Muscle layer of colon (tissue), 2 donors: ENCODE data around the gene DIS3L2.
"Not testable (repeated sequence)": the region's sequence is repeated elsewhere in the genome, so short reads cannot be mapped to it uniquely, and the experiment has no call there.

ENCODE experiments used
- H3K27ac ChIP-seq: one replicate; pipeline ENCODE4 v1.7.0; 2013; ENCODE audit warnings: low read depth, mild to moderate bottlenecking, low read length, moderate library complexity
- H3K27me3 ChIP-seq, 2 donors: one replicate each; pipeline ENCODE4 v1.7.0; 2013; ENCODE audit warnings: low read length in 2 of 2, mild to moderate bottlenecking in 2 of 2; ENCODE audit not compliant: insufficient read depth in 2 of 2, control insufficient read depth in 1 of 2
- H3K36me3 ChIP-seq: one replicate; pipeline ENCODE4 v1.7.0; 2013; ENCODE audit warnings: mild to moderate bottlenecking, low read length; ENCODE audit not compliant: insufficient read depth
- H3K4me1 ChIP-seq: one replicate; pipeline ENCODE4 v1.7.0; 2013; ENCODE audit warnings: mild to moderate bottlenecking, low read length; ENCODE audit not compliant: insufficient read depth
- H3K4me3 ChIP-seq, 2 donors: one replicate each; pipeline ENCODE4 v1.7.0; 2013; ENCODE audit warnings: low read length in 2 of 2, low read depth in 1 of 2, mild to moderate bottlenecking in 1 of 2, moderate library complexity in 1 of 2
- H3K9ac ChIP-seq: one replicate; pipeline ENCODE4 v1.7.0; 2013; ENCODE audit warnings: low read length
- H3K9me3 ChIP-seq: one replicate; pipeline ENCODE4 v1.7.0; 2013; ENCODE audit warnings: mild to moderate bottlenecking, low read length
- donor health status: abdominal sarcoma.
- donor health status: Adenocarcinoma of cecum.

DIS3L2 gene

DNA sequence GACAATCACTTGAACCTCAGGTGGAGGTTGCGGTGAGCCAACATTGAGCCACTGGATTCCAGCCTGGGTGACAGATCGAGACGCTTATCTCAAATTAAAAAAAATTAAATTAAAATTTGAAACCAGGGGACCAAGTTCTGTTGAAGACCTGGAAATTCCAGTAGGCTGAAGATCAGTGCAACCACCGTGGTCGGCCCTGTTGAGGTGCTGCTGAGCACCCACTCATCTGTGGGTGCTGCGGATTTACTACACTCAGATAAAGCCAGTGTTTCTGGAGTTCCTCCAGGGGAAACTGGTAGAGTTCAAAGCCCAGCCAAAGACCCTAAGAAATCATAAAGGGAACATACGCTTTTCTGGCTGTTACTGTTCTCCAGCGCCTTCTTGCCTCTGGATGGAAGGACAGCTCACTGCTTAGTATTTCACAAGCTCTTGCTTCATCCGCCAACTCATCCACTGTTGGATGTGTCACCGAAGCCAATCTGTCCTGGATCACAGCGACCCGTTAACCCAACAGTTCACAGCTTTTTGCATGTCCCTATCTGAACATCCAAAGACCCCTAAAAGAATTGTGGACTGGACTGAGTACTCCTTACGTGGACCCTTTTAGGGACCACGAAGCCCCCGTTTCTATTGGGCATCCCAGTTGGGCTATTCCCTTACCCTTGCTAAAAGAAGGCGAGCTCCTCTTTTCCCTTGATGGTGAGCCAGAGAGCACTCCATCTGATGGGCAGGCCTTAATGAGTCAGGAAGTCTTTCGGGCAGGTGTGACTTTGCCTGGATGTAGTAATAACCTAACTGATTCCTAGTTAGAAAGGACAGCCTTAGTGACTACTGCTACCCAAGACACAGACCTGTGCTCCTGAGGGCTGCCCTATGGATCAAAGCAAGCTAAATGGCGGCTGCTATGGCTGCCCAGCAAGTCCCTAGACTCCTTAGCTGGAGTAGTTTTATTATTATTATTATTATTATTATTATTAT, 411.0 kb downstream of the DIS3L2 start:
- Histone ChIP-seq H3K36me3 (no peaks in the 10 kb centered on the region), H3K9ac (no peak overlapping the region), H3K4me1 (no peaks in the 10 kb centered on the region), H3K4me3 (no peak overlapping the region), H3K27me3 (peaks cover 0 to 3% of the 10 kb centered on the region in 2 donors), H3K9me3 (no peaks in the 10 kb centered on the region), H3K27ac (no peak overlapping the region)

DNA sequence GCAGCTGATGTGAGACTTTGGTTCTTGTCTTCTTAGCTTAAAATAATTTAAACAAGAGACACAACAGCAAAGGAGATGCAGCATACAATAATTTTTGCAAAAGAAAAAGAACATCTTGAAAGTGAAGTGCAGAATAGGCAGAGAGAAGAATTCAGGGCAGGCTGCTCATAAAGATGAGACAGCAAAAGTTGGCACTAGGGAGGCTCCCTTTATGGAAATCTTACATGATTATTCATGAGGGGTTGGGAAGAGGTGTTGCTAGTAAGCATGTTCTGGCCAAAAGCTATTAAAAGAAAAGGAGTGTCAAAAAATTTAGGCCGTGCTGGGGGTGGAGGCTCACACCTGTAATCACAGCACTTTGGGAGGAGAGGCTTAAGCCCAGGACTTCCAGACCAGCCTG, 412.8 kb downstream of the DIS3L2 start:
- Histone ChIP-seq H3K27ac (no peak overlapping the region), H3K9ac (no peak overlapping the region), H3K4me1 (no peaks in the 10 kb centered on the region), H3K27me3 (no peaks in the 10 kb centered on the region), H3K4me3 (no peak overlapping the region), H3K9me3 (no peaks in the 10 kb centered on the region), H3K36me3 (no peaks in the 10 kb centered on the region)

DNA sequence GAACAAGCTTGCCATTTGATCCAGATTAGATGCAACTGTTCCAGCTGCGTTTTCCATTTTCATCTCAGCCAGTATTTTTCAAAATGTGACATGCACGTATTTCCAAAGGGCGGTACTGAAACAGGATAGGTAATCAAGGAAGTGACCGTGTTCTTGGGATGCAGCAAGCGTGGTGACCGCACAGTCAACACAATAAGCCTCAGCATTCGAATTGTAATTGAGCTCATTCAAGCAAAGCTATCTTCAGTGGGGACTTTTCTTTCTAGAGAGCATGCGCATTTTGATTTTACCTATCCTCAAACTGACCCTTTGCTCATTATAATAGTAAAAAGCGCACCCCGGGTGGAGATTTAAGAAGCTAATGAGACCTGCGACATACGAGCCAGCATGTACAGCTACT, 413.7 kb downstream of the DIS3L2 start:
- H3K9ac ChIP-seq = no peak overlapping the region
- no peaks in the 10 kb centered on the region for H3K4me1 ChIP-seq
- no peak overlapping the region for H3K4me3 ChIP-seq
- H3K36me3 ChIP-seq = no peaks in the 10 kb centered on the region
- no peak overlapping the region for H3K27ac ChIP-seq
- no peaks in the 10 kb centered on the region for H3K27me3 ChIP-seq
- H3K9me3 ChIP-seq = no peaks in the 10 kb centered on the region

DNA sequence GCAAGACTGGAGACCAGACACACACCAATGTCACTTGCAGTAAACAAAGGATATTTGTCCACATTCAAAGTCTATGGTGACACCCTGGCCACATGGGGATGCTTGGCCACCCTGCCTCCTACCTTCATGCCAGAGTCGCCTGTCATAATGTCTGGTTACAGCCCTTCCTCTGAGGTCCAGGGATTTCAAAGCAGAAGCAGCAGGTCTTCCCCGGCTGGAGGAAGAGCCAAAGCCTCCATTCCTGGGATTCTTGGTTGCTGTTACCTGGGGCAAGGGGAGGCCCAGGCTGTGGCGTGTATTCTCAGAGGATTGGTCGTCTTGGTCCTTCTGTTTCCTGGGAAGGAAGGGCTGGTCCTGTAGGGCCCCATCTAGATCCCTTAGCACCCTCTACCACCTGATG, 414.7 kb downstream of the DIS3L2 start:
- H3K4me3 ChIP-seq = no peak overlapping the region
- no peak overlapping the region for H3K9ac ChIP-seq
- H3K9me3 ChIP-seq = no peaks in the 10 kb centered on the region
- no peaks in the 10 kb centered on the region for H3K27me3 ChIP-seq
- H3K4me1 ChIP-seq = no peaks in the 10 kb centered on the region
- H3K27ac ChIP-seq = no peak overlapping the region
- no peaks in the 10 kb centered on the region for H3K36me3 ChIP-seq

- no peak overlapping the region for H3K9ac ChIP-seq
- no peaks in the 10 kb centered on the region for H3K36me3 ChIP-seq
- H3K27me3 ChIP-seq = peaks cover 0 to 3% of the 10 kb centered on the region in 2 donors
- no peak overlapping the region for H3K4me3 ChIP-seq
- H3K9me3 ChIP-seq = no peaks in the 10 kb centered on the region
- no peaks in the 10 kb centered on the region for H3K4me1 ChIP-seq
- H3K27ac ChIP-seq = no peak overlapping the region
Measured at GRCh38 chr2:232376713-232377112, 415.2 kb downstream of the DIS3L2 start.

GRCh38 chr2:232377319-232377718, 415.8 kb downstream of the DIS3L2 start:
- Histone ChIP-seq H3K27me3 (peaks cover 6 to 9% of the 10 kb centered on the region in 2 donors), H3K4me3 (no peak overlapping the region)

DNA sequence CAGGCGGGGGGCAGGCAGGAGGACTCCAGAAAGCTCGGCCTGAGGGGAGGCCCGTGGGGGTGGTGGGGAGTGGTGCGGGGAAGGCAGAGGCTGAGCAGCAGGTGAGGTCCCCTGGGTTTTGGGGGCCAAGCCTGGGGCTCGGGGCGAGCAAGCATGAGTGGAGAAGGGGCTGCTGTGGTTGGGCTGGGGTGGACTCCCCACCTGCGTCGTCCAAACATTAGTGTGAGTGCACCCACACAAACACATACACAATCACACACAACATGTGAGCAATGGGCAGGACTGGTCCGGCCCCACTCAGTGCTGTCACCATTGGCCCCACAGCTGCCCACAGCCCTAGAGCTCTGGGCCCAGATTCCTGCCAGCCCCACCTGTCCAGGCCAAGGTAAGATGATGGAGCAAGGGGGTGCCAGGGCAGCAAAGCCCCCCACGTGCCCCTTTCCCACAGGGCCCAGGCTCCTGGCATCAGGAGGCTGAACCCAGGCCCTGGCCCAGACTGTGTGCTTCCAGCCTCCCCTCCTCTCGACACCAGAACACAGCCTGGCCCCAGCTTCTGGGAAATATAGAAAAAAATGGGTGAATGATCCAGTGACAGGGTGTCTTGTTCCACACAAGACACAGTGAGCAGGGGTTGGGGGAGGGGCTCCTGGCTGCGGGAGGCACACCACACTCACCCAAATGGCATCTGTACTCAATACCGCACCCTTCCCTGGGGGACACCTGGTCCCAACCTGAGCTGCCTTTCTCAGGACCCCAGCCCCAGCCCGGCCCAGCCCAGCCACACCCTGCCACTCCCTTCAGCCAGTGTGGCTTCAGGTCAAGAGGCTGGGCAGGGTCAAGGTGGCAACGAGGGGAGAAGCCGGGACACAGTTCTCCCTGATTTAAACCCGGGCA, 416.6 kb downstream of the DIS3L2 start:
- Histone ChIP-seq H3K27me3 (peaks cover 8 to 9% of the 10 kb centered on the region in 2 donors), H3K36me3 (no peaks in the 10 kb centered on the region), H3K9ac (no peak overlapping the region), H3K9me3 (no peaks in the 10 kb centered on the region), H3K4me1 (no peaks in the 10 kb centered on the region), H3K27ac (no peak overlapping the region), H3K4me3 (no peak overlapping the region)

More at GRCh38 chr2:232377319-232377718, 415.8 kb downstream of the DIS3L2 start:
- H3K4me1 ChIP-seq = no peaks in the 10 kb centered on the region
- H3K27ac ChIP-seq = no peak overlapping the region
- H3K9me3 ChIP-seq = no peaks in the 10 kb centered on the region
- no peaks in the 10 kb centered on the region for H3K36me3 ChIP-seq
- no peak overlapping the region for H3K9ac ChIP-seq

DNA sequence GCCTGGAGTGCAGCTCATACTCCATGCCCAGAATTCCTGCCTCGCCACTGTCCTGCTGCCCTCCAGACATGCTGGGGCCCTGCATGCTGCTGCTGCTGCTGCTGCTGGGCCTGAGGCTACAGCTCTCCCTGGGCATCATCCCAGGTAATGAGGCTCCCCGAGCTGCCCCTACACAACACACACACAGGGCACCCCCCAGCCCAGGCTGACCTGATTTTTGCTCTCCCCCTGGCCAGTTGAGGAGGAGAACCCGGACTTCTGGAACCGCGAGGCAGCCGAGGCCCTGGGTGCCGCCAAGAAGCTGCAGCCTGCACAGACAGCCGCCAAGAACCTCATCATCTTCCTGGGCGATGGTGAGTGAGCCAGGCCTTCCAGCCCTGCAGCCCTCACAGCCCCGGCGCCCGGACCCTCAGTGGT, 417.2 kb downstream of the DIS3L2 start, which contains the start of gene ALPP:
Gene ALPP (plus strand): TSS at position 17 of the 417 bp plus-strand sequence. CDS start 52 bp downstream, at position 69.
- H3K27me3 ChIP-seq, H3K9ac ChIP-seq: not testable (repeated sequence)

DNA sequence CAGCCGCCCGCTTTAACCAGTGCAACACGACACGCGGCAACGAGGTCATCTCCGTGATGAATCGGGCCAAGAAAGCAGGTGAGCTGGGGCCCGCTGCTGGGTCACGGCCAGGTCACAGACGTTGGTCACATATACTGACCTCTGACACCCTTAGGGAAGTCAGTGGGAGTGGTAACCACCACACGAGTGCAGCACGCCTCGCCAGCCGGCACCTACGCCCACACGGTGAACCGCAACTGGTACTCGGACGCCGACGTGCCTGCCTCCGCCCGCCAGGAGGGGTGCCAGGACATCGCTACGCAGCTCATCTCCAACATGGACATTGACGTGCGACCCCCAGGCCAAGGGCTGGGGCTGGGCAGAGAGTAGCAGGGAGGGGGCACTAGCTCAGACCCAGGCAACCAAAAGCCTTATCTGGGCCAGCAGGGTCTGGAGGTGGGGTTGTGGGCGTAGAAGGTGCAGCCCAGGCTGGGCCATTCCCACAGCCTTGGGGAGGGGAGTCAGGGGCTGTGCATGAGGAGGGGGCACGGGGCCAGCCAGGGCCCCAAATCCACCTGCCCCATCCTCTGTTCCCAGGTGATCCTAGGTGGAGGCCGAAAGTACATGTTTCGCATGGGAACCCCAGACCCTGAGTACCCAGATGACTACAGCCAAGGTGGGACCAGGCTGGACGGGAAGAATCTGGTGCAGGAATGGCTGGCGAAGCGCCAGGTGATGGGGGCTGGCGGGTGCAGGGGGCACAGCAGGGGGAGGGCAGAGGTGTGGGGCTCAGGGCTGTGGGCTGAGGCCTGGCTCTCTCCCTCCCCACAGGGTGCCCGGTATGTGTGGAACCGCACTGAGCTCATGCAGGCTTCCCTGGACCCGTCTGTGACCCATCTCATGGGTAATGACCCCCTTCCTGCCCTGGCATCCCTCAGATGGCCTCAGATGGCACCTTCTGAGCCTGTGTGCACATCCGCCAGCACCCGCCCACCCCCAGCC, 418.4 kb downstream of the DIS3L2 start:
- not testable (repeated sequence) for H3K36me3 ChIP-seq, H3K27me3 ChIP-seq, H3K27ac ChIP-seq, H3K4me1 ChIP-seq, H3K9me3 ChIP-seq, H3K4me3 ChIP-seq, H3K9ac ChIP-seq

More for the DNA sequence above, 417.2 kb downstream of the DIS3L2 start, which contains the start of gene ALPP:
- H3K4me3 ChIP-seq, H3K4me1 ChIP-seq, H3K27ac ChIP-seq, H3K9me3 ChIP-seq, H3K36me3 ChIP-seq: not testable (repeated sequence)

DNA sequence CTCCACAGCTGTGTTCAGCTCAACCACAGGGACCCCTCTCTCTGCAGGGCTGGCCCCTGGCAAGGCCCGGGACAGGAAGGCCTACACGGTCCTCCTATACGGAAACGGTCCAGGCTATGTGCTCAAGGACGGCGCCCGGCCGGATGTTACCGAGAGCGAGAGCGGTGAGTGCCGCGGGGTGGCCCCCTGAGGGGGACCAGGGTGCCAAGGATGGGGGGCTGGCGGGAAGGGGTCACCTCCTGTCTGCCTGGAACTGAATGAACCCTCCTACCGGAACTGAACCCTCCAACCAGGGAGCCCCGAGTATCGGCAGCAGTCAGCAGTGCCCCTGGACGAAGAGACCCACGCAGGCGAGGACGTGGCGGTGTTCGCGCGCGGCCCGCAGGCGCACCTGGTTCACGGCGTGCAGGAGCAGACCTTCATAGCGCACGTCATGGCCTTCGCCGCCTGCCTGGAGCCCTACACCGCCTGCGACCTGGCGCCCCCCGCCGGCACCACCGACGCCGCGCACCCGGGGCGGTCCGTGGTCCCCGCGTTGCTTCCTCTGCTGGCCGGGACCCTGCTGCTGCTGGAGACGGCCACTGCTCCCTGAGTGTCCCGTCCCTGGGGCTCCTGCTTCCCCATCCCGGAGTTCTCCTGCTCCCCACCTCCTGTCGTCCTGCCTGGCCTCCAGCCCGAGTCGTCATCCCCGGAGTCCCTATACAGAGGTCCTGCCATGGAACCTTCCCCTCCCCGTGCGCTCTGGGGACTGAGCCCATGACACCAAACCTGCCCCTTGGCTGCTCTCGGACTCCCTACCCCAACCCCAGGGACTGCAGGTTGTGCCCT, 419.9 kb downstream of the DIS3L2 start:
- not testable (repeated sequence) for H3K9me3 ChIP-seq, H3K4me1 ChIP-seq, H3K4me3 ChIP-seq, H3K9ac ChIP-seq, H3K27ac ChIP-seq, H3K36me3 ChIP-seq
- peaks cover 8 to 19% of the 10 kb centered on the region in 2 donors for H3K27me3 ChIP-seq
